NB4 (cell line): ENCODE results near the gene MYB.
A peak's percentile ranks its signal among the peaks of the same experiment; 100 is the strongest.

Source experiments
- CTCF ChIP-seq: IDR thresholded peaks from one replicate; pipeline ENCODE4 v1.5.1; 2012; ENCODE audit warnings: low read depth, low read length
- POLR2A ChIP-seq: IDR thresholded peaks from 2 replicates; pipeline ENCODE4 v1.6.1; 2011; ENCODE audit warnings: mild to moderate bottlenecking; ENCODE audit not compliant: insufficient read length; ENCODE audit errors: extremely low read depth

- peak; percentile 3 for TF ChIP-seq POLR2A
- TF ChIP-seq CTCF, result no peak
These were observed 28.7 kb downstream of the MYB start for GRCh38 chr6:135209803-135210202.
